B cell (primary cell): ENCODE measurements around the gene DNAAF3. TPM values are rescaled to one million over a fixed set of nuclear protein-coding genes. Genes with fewer than 3 reads are reported as not detected.

Experiments used
- ATAC-seq: fragments of 200-7000 bp; cut with Tn5 transposase; one replicate; pipeline ENCODE4 v1.10.0; 2021; ENCODE audit warnings: low read depth, mild to moderate bottlenecking, moderate number of reproducible peaks, moderate library complexity
- CTCF ChIA-PET: fragments of 350-600 bp; sonication (Branson Sonifier 250); formaldehyde crosslinking; loops from one replicate; lab custom pipeline; 2021; ENCODE audit warnings: antibody characterized with exemption, inconsistent platforms; lab: Charles Lee
- POLR2A ChIA-PET: fragments of 350-600 bp; sonication (Branson Sonifier 250); formaldehyde crosslinking; loops from one replicate; lab custom pipeline; 2021; ENCODE audit warnings: antibody characterized with exemption; lab: Charles Lee
- DNase-seq: peaks from one replicate; pipeline ENCODE4 v3.0.0; 2013
- H2AFZ ChIP-seq: 2 replicates; pipeline ENCODE4 v1.6.1; 2012; ENCODE audit warnings: mild to moderate bottlenecking, low read depth, low read length; ENCODE audit not compliant: insufficient read depth, poor library complexity, severe bottlenecking
- H3K27ac ChIP-seq, 2 donors: 1 replicate in 1 of 2; 2 replicates in 1 of 2; pipeline ENCODE4 v1.5.1; 2012 to 2013; ENCODE audit warnings: low read length in 2 of 2, mild to moderate bottlenecking in 2 of 2, moderate library complexity in 1 of 2
- H3K27me3 ChIP-seq, 4 experiments: fragments of 200-600 bp in 1 of 4; sonication (generic) in 1 of 4; replicated peaks in 1 of 4; 1 replicate in 2 of 4; 2 replicates in 2 of 4; pipeline versions ENCODE4 v1.6.1 to v1.7.0; 2013 to 2016; ENCODE audit warnings: low read length in 3 of 4, mild to moderate bottlenecking in 2 of 4, mixed read lengths in 1 of 4, moderate library complexity in 1 of 4; ENCODE audit not compliant: insufficient read depth in 4 of 4, control insufficient read depth in 3 of 4; ENCODE audit errors: control extremely low read depth in 1 of 4
- H3K36me3 ChIP-seq, 2 experiments: replicated peaks in 1 of 2; 1 replicate in 1 of 2; 2 replicates in 1 of 2; pipeline versions ENCODE4 v1.6.1 to v1.7.1; 2013; ENCODE audit warnings: low read length in 1 of 2; ENCODE audit not compliant: insufficient read depth in 2 of 2, control insufficient read depth in 1 of 2; ENCODE audit errors: control extremely low read depth in 1 of 2, extremely low read depth in 1 of 2
- H3K4me1 ChIP-seq, 2 donors: fragments of 200-600 bp in 1 of 2; sonication (generic) in 1 of 2; 1 replicate in 1 of 2; 2 replicates in 1 of 2; pipeline versions ENCODE4 v1.5.1 to v1.6.1; 2013 to 2017; ENCODE audit warnings: low read length in 2 of 2; ENCODE audit not compliant: control insufficient read depth in 2 of 2, insufficient read depth in 2 of 2
- H3K4me2 ChIP-seq: replicated peaks from 2 replicates; pipeline ENCODE3; 2012; ENCODE audit warnings: mild to moderate bottlenecking, low read depth, low read length; ENCODE audit not compliant: poor library complexity, severe bottlenecking
- H3K4me3 ChIP-seq, 5 experiments: fragments of 200-600 bp in 1 of 5; sonication (generic) in 1 of 5; 1 replicate in 3 of 5; 2 replicates in 2 of 5; pipeline versions ENCODE4 v1.5.1 to v1.7.0; 2011 to 2016; ENCODE audit warnings: low read length in 4 of 5, mild to moderate bottlenecking in 4 of 5, low read depth in 2 of 5, control low read depth in 1 of 5, moderate library complexity in 1 of 5; ENCODE audit not compliant: insufficient read depth in 1 of 5; ENCODE audit errors: control extremely low read depth in 1 of 5, extremely low read depth in 1 of 5
- H3K79me2 ChIP-seq: fragments of 200-600 bp; sonication (generic); one replicate; pipeline ENCODE4 v1.6.0; 2016; ENCODE audit warnings: low read length; ENCODE audit not compliant: control insufficient read depth, insufficient read depth
- H3K9ac ChIP-seq: fragments of 200-600 bp; sonication (generic); 2 replicates; pipeline ENCODE4 v1.6.1; 2017; ENCODE audit warnings: mild to moderate bottlenecking, low read length, moderate library complexity
- H3K9me3 ChIP-seq, 3 donors: one replicate each; pipeline versions ENCODE4 v1.6.1 to v1.7.1; 2013; ENCODE audit warnings: low read length in 2 of 3; ENCODE audit not compliant: control insufficient read depth in 2 of 3, insufficient read depth in 1 of 3; ENCODE audit errors: control extremely low read depth in 1 of 3
- H4K20me1 ChIP-seq: 2 replicates; pipeline ENCODE4 v1.6.0; 2012; ENCODE audit warnings: mild to moderate bottlenecking, low read length; ENCODE audit not compliant: insufficient read depth, control insufficient read depth, poor library complexity, severe bottlenecking
- H3K27ac Mint-ChIP-seq: one replicate; pipeline ENCODE4 v1.8.0; 2021; ENCODE audit warnings: mixed read lengths
- H3K27me3 Mint-ChIP-seq: one replicate; pipeline ENCODE4 v1.8.0; 2021; ENCODE audit warnings: mixed read lengths
- H3K4me1 Mint-ChIP-seq: one replicate; pipeline ENCODE4 v1.8.0; 2021; ENCODE audit warnings: mixed read lengths
- H3K4me3 Mint-ChIP-seq: one replicate; pipeline ENCODE4 v1.8.0; 2021; ENCODE audit warnings: mixed read lengths
- H3K9me3 Mint-ChIP-seq: one replicate; pipeline ENCODE4 v1.8.0; 2022; ENCODE audit warnings: mixed read lengths; ENCODE audit not compliant: insufficient read depth
- CTCF ChIP-seq: fragments of 200-600 bp; IDR thresholded peaks from one replicate; pipeline ENCODE4 v1.8.0; 2022; ENCODE audit warnings: antibody characterized with exemption, mild to moderate bottlenecking
- EZH2 ChIP-seq: IDR thresholded peaks from 2 replicates; pipeline ENCODE4 v1.6.1; 2012; ENCODE audit warnings: borderline replicate concordance, low read depth, mild to moderate bottlenecking, moderate library complexity, low read length; ENCODE audit not compliant: insufficient read depth, poor library complexity, severe bottlenecking
- WGBS: methylation state at CpG from one replicate; pipeline ENCODE4 v1.1.5; 2013; ENCODE audit warnings: missing lambda C conversion rate; ENCODE audit not compliant: insufficient coverage; 5-methylcytosine and 5-hydroxymethylcytosine counted together
- intact Hi-C: fragments of 100-400 bp; cut with micrococcal nuclease; formaldehyde crosslinking; loops from one replicate; pipeline ENCODE4 v1.10.0; 2022
- polyA plus RNA-seq: library from polyadenylated mRNA; depleted of rRNA; stranded (reverse); fragments of >200 nt; gene quantifications from 2 replicates; pipeline ENCODE4 v1.2.3, GENCODE V29; 2012
- total RNA-seq, 2 donors: library from RNA; stranded (reverse); fragments of 120-200 nt in 1 of 2; gene quantifications; 1 replicate in 1 of 2; 2 replicates in 1 of 2; pipeline versions ENCODE4 v1.2.3 to v1.2.4, GENCODE V29; 2013 to 2022

Gene DNAAF3
- total and polyA plus RNA-seq, 2 donors (not counting 1 experiment from before 2014, with no cell fraction given) = not detected

- ChIA-PET CTCF (interaction anchor here (0.7 to 1.8 kb wide), 3 partner anchors 23 to 397 kb away, joined by 3 to 10 read pairs (median 3); no protein-coding TSS in a partner anchor), POLR2A (interaction anchor here (1.0 to 1.2 kb wide), 3 partner anchors 31 to 481 kb away, joined by 3 read pairs; partner anchors contain the start of genes FIZ1 and UBE2S)
- Histone ChIP-seq H3K36me3 (no peaks in the 10 kb centered on the region), H3K27ac (peak overlapping the region in 1 of 2 donors; percentile 2), H3K79me2 (peaks cover 43% of the 10 kb centered on the region), H4K20me1 (peaks cover 42% of the 10 kb centered on the region), H3K4me2 (peak overlapping the region; percentile 90), H3K4me1 (peaks cover 12 to 42% of the 10 kb centered on the region in 2 donors), H3K9me3 (no peaks in the 10 kb centered on the region), H2AFZ (peak overlapping the region; percentile 87), H3K9ac (peak overlapping the region; percentile 82), H3K4me3 (peak overlapping the region; percentile 52 to 83 (median 75)), H3K27me3 (no peaks in the 10 kb centered on the region)
- TF ChIP-seq CTCF = no peak
- TF ChIP-seq EZH2 = no peak
- H3K27me3 Mint-ChIP-seq = peaks cover 4% of the 10 kb centered on the region
- ATAC-seq (peak; percentile 95), DNase-seq (peak; percentile 95)
- intact Hi-C loops = loop anchor here (1.0 to 10.0 kb wide), 7 partner anchors 55 to 1003 kb away; partner anchors contain the start of genes EPN1, PRPF31, RDH13 and RPL28
- no peaks in the 10 kb centered on the region for H3K9me3 Mint-ChIP-seq
- peak overlapping the region; percentile 98 for H3K4me3 Mint-ChIP-seq
- 1% methylated on average over 37 of the region's 44 CpGs for WGBS
- H3K4me1 Mint-ChIP-seq = peaks cover 49% of the 10 kb centered on the region
- peak overlapping the region; percentile 97 for H3K27ac Mint-ChIP-seq
These were observed 48.6 kb downstream of the DNAAF3 start for GRCh38 chr19:55117663-55118391.
